IPS DF 6.9 (cell line): ENCODE measurements around the gene DRP2.
"Not testable (repeated sequence)": the region's sequence is repeated elsewhere in the genome, so short reads cannot be mapped to it uniquely, and the experiment has no call there.

ENCODE experiments used
- DNase-seq: peaks from one replicate; pipeline ENCODE4 v3.0.0-alpha.2; 2013; ENCODE audit warnings: low read depth, low spot score
- H3K27ac ChIP-seq: one replicate; pipeline ENCODE4 v1.5.1; 2013; ENCODE audit warnings: low read length, control low read depth
- H3K27me3 ChIP-seq: 2 replicates; pipeline ENCODE4 v1.6.1; 2013; ENCODE audit warnings: mild to moderate bottlenecking, low read length; ENCODE audit not compliant: control insufficient read depth, insufficient read depth
- H3K36me3 ChIP-seq: 2 replicates; pipeline ENCODE4 v1.6.1; 2013; ENCODE audit warnings: low read length; ENCODE audit not compliant: control insufficient read depth, insufficient read depth
- H3K4me1 ChIP-seq: 2 replicates; pipeline ENCODE4 v1.6.1; 2013; ENCODE audit warnings: low read length; ENCODE audit not compliant: control insufficient read depth, insufficient read depth
- H3K4me3 ChIP-seq: 2 replicates; pipeline ENCODE4 v1.5.1; 2013; ENCODE audit warnings: mild to moderate bottlenecking, low read length
- H3K9me3 ChIP-seq: 2 replicates; pipeline ENCODE4 v1.6.1; 2013; ENCODE audit warnings: low read length, inconsistent platforms; ENCODE audit not compliant: control insufficient read depth, insufficient read depth
- WGBS: extraction: QIAGEN DNeasy Blood & Tissue Kit; methylation state at CpG from one replicate; pipeline ENCODE4 v1.1.7; 2013; ENCODE audit warnings: mixed read lengths, missing lambda C conversion rate; ENCODE audit not compliant: insufficient read length, insufficient coverage; 5-methylcytosine and 5-hydroxymethylcytosine counted together

Gene DRP2

GRCh38 chrX:101219116-101219863, at the start of gene DRP2:
Gene DRP2, plus strand, starts transcription at chrX:101219786. Its CDS starts 11,862 bp downstream, at chrX:101231648.
- no peak for DNase-seq
- no CpG with 5 or more reads among the region's 7 CpGs for WGBS
- no peak within 1 kb of the TSS for H3K27ac ChIP-seq
- H3K4me1 ChIP-seq, result no peaks in the 10 kb centered on the region; the same call in 1 of the 2 replicates
- H3K27me3 ChIP-seq, result no peaks in the 10 kb centered on the region
- H3K9me3 ChIP-seq, result no peaks in the 10 kb centered on the region
- no peaks in the 10 kb centered on the region for H3K36me3 ChIP-seq
- H3K4me3 ChIP-seq, result no peak within 1 kb of the TSS

- Histone ChIP-seq H3K27ac (no peak overlapping the region), H3K27me3 (no peaks in the 10 kb centered on the region), H3K4me1 (no peaks in the 10 kb centered on the region), H3K9me3 (no peaks in the 10 kb centered on the region), H3K36me3 (no peaks in the 10 kb centered on the region), H3K4me3 (no peak overlapping the region)
- DNase-seq, result no peak
- no CpG with 5 or more reads among the region's 4 CpGs for WGBS
Observed at GRCh38 chrX:101171883-101172400, 47.6 kb upstream of the DRP2 start.

- no peaks in the 10 kb centered on the region for H3K4me1 ChIP-seq
- H3K9me3 ChIP-seq, result no peaks in the 10 kb centered on the region
- no peaks in the 10 kb centered on the region for H3K36me3 ChIP-seq
- H3K27me3 ChIP-seq, result no peaks in the 10 kb centered on the region
- no peak overlapping the region for H3K4me3 ChIP-seq
- DNase-seq, result no peak
- no peak overlapping the region for H3K27ac ChIP-seq
- no CpG with 5 or more reads among the region's 3 CpGs for WGBS
Observed at GRCh38 chrX:101176439-101176838, 43.1 kb upstream of the DRP2 start.

- H3K27me3 ChIP-seq, H3K36me3 ChIP-seq, H3K4me1 ChIP-seq, H3K9me3 ChIP-seq, H3K27ac ChIP-seq, DNase-seq, H3K4me3 ChIP-seq: not testable (repeated sequence)
- WGBS, result no CpG with 5 or more reads among the region's 2 CpGs
Observed at GRCh38 chrX:101184876-101185275, 34.7 kb upstream of the DRP2 start.

DNA sequence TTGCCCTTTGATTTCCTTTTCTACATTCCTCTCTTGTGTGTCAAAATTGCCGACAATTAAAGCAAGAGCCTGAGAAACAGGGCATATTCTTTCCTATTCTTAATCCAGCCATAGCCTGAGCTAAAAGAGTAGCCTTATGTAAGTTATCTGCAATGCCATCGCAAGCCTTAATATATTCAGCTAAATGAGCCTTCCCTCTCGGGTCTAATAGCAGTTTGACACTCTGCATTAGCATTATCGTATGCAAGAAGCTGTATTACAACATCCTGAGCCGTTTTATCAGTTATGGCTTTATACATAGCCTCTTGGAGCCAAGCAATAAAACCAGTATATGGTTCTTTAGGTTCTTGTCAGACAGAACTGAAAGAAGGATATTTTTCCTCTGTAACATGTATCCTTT, 31.6 kb upstream of the DRP2 start:
- H3K27ac ChIP-seq, H3K4me1 ChIP-seq, H3K9me3 ChIP-seq, DNase-seq, H3K4me3 ChIP-seq, H3K27me3 ChIP-seq, H3K36me3 ChIP-seq: not testable (repeated sequence)
- WGBS, result no CpG with 5 or more reads among the region's 5 CpGs

DNA sequence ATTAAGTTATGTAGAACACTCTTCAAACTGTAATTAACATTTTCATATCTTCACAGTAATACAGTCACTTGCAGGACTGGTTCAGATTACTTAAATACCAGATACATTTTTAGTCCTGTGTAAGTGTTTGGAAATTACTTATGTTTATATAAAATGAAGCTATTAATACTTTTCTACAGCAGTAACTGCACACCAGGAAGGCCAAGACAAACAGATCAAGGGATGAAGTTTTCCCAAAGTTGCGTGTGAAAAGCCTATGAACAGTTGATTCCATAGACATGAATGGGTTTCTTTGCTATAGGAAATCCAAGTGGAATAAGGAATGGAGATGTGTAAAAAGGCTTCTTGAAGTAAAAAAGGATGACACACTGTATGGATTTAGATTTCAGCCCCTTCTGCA, 28.9 kb upstream of the DRP2 start:
- Histone ChIP-seq H3K27ac (no peak overlapping the region), H3K36me3 (no peaks in the 10 kb centered on the region), H3K4me3 (no peak overlapping the region), H3K9me3 (no peaks in the 10 kb centered on the region), H3K4me1 (no peaks in the 10 kb centered on the region), H3K27me3 (no peaks in the 10 kb centered on the region)
- no CpG with 5 or more reads among the region's 1 CpG for WGBS
- DNase-seq, result no peak

GRCh38 chrX:101191217-101191750, 28.3 kb upstream of the DRP2 start:
- H3K4me3 ChIP-seq, result peak overlapping the region; percentile 43; the same call in 1 of the 2 replicates
- H3K27me3 ChIP-seq, result no peaks in the 10 kb centered on the region
- DNase-seq, result no peak
- no peaks in the 10 kb centered on the region for H3K4me1 ChIP-seq
- no peaks in the 10 kb centered on the region for H3K9me3 ChIP-seq
- no peak overlapping the region for H3K27ac ChIP-seq
- no CpG with 5 or more reads among the region's 50 CpGs for WGBS
- H3K36me3 ChIP-seq, result no peaks in the 10 kb centered on the region

- Histone ChIP-seq H3K27me3 (no peaks in the 10 kb centered on the region), H3K4me3 (no peak overlapping the region), H3K4me1 (no peaks in the 10 kb centered on the region), H3K9me3 (no peaks in the 10 kb centered on the region), H3K36me3 (no peaks in the 10 kb centered on the region), H3K27ac (no peak overlapping the region)
- no peak for DNase-seq
- no CpG with 5 or more reads among the region's 3 CpGs for WGBS
Observed at GRCh38 chrX:101195442-101196173, 24.0 kb upstream of the DRP2 start.

DNA sequence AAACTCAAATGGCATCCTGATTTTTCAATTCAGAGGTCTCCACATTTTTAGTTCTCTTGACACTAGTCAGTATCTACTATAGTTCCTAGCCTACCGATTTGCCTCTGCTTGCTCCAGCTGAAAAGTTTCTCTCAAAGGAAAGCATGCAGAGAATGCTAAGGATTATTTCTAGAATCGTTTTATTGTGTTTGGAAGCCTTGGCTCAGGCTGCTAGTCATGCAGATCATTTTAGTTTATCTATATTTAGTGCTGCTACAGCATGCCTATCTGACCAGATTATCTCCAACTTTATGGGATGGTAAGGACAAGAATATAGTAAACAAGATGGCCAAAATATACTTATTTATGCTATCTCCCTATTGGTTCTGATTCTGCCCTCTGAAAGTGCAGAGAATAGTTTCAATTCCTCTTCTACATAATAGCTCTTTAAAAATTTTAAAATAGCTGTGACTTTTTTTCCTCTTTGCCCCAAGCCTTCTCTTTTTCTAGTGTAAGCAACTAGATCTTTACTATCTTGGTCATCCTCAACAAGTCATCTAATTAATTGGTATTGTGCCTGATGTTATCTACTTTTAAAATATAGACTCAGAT, 15.7 kb upstream of the DRP2 start:
- no peak for DNase-seq
- Histone ChIP-seq H3K27me3 (no peaks in the 10 kb centered on the region), H3K36me3 (no peaks in the 10 kb centered on the region), H3K9me3 (no peaks in the 10 kb centered on the region), H3K4me3 (no peak overlapping the region), H3K27ac (no peak overlapping the region), H3K4me1 (no peaks in the 10 kb centered on the region)
- no CpG with 5 or more reads among the region's 2 CpGs for WGBS

- H3K27ac ChIP-seq, result no peak overlapping the region
- no peaks in the 10 kb centered on the region for H3K36me3 ChIP-seq
- no peak for DNase-seq
- no CpG with 5 or more reads among the region's 3 CpGs for WGBS
- H3K4me1 ChIP-seq, result no peaks in the 10 kb centered on the region; the same call in 1 of the 2 replicates
- no peaks in the 10 kb centered on the region for H3K27me3 ChIP-seq
- no peaks in the 10 kb centered on the region for H3K9me3 ChIP-seq
- H3K4me3 ChIP-seq, result no peak overlapping the region
Observed at GRCh38 chrX:101206471-101206870, 13.1 kb upstream of the DRP2 start.
